GM23338 (cell line): ENCODE measurements around the gene CDKAL1. TPM values are rescaled to one million over a fixed set of nuclear protein-coding genes. Genes with fewer than 3 reads are reported as not detected.

Source experiments
- ATAC-seq: fragments of 200-7000 bp; cut with Tn5 transposase; 3 replicates; pipeline ENCODE4 v1.9.1; 2020
- DNase-seq: peaks from one replicate; pipeline ENCODE4 v3.0.0-alpha.2; 2015; ENCODE audit warnings: low spot score
- H2AFZ ChIP-seq: fragments of 200-600 bp; sonication (generic); 2 replicates; pipeline ENCODE4 v1.8.0; 2016; ENCODE audit warnings: antibody characterized with exemption, mild to moderate bottlenecking, moderate library complexity
- H3F3A ChIP-seq: fragments of 200-600 bp; sonication (generic); replicated peaks from 2 replicates; pipeline ENCODE4 v1.8.0; 2017; ENCODE audit warnings: antibody characterized with exemption, mixed run types, low read depth
- H3K27ac ChIP-seq: fragments of 200-600 bp; sonication (generic); 2 replicates; pipeline ENCODE4 v1.6.1; 2016; ENCODE audit warnings: low read depth
- H3K27me3 ChIP-seq: fragments of 200-600 bp; sonication (generic); 2 replicates; pipeline ENCODE4 v1.8.0; 2016; ENCODE audit warnings: mild to moderate bottlenecking, mixed run types, moderate library complexity; ENCODE audit not compliant: insufficient read depth
- H3K36me3 ChIP-seq: fragments of 200-600 bp; sonication (generic); 2 replicates; pipeline ENCODE4 v1.8.0; 2016; ENCODE audit warnings: mild to moderate bottlenecking; ENCODE audit not compliant: insufficient read depth
- H3K4me1 ChIP-seq: fragments of 200-600 bp; sonication (generic); 2 replicates; pipeline ENCODE4 v1.8.0; 2016; ENCODE audit warnings: mild to moderate bottlenecking, moderate library complexity; ENCODE audit not compliant: insufficient read depth
- H3K4me2 ChIP-seq: fragments of 200-600 bp; sonication (generic); 2 replicates; pipeline ENCODE4 v1.7.1; 2017; ENCODE audit warnings: mixed run types
- H3K4me3 ChIP-seq: fragments of 200-600 bp; sonication (generic); 2 replicates; pipeline ENCODE4 v1.6.1; 2016; ENCODE audit warnings: mixed run types
- H3K79me2 ChIP-seq: fragments of 200-600 bp; sonication (generic); replicated peaks from 2 replicates; pipeline ENCODE4 v1.8.0; 2017; ENCODE audit warnings: mild to moderate bottlenecking; ENCODE audit not compliant: insufficient read depth
- H3K9me2 ChIP-seq: fragments of 200-600 bp; sonication (generic); 2 replicates; pipeline ENCODE4 v1.8.0; 2017; ENCODE audit not compliant: insufficient read depth
- H4K20me1 ChIP-seq: fragments of 200-600 bp; sonication (generic); replicated peaks from 2 replicates; pipeline ENCODE4 v1.8.0; 2017; ENCODE audit warnings: mild to moderate bottlenecking; ENCODE audit not compliant: insufficient read depth
- H3K27ac Mint-ChIP-seq: 2 replicates; pipeline ENCODE4 v1.8.0; 2020; ENCODE audit warnings: inconsistent platforms, mild to moderate bottlenecking, moderate library complexity, mixed read lengths
- H3K27me3 Mint-ChIP-seq: 3 replicates; pipeline ENCODE4 v1.8.0; 2022; ENCODE audit warnings: low read depth, mild to moderate bottlenecking, moderate library complexity, mixed read lengths, inconsistent platforms; ENCODE audit not compliant: insufficient read depth, poor library complexity
- H3K36me3 Mint-ChIP-seq: 3 replicates; pipeline ENCODE4 v1.8.0; 2021; ENCODE audit warnings: low read depth, mild to moderate bottlenecking, inconsistent platforms, moderate library complexity, mixed read lengths
- H3K4me1 Mint-ChIP-seq: 3 replicates; pipeline ENCODE4 v1.8.0; 2020; ENCODE audit warnings: mild to moderate bottlenecking, inconsistent platforms, mixed read lengths
- H3K4me3 Mint-ChIP-seq: 3 replicates; pipeline ENCODE4 v1.8.0; 2021; ENCODE audit warnings: moderate library complexity, mild to moderate bottlenecking, inconsistent platforms, mixed read lengths
- H3K9me3 Mint-ChIP-seq: 3 replicates; pipeline ENCODE4 v1.8.0; 2020; ENCODE audit warnings: moderate library complexity, mild to moderate bottlenecking, inconsistent platforms, mixed read lengths
- CREB1 ChIP-seq: fragments of 250-450 bp; sonication (Bioruptor Pico); IDR thresholded peaks from 2 replicates; pipeline ENCODE4 v1.5.0; 2020; ENCODE audit warnings: low read depth, mild to moderate bottlenecking, moderate library complexity
- CTCF ChIP-seq, 2 experiments: fragments of 200-600 bp in 1 of 2; sonication (generic) in 1 of 2; conservative IDR thresholded peaks; 2 replicates each; pipeline versions ENCODE4 v1.5.1 to v1.6.1; 2016 to 2017; ENCODE audit warnings: antibody characterized with exemption in 2 of 2, low read depth in 2 of 2, mild to moderate bottlenecking in 2 of 2, moderate library complexity in 1 of 2
- ETS1 ChIP-seq: IDR thresholded peaks from 2 replicates; pipeline ENCODE4 v1.6.1; 2016; ENCODE audit warnings: antibody characterized with exemption
- EZH2 ChIP-seq: fragments of 200-600 bp; sonication (generic); IDR thresholded peaks from one replicate; pipeline ENCODE4 v1.8.0; 2017; ENCODE audit warnings: antibody characterized with exemption, mild to moderate bottlenecking, low read depth; ENCODE audit not compliant: unreplicated experiment
- EZH2phosphoT487 ChIP-seq: fragments of 200-600 bp; sonication (generic); IDR thresholded peaks from one replicate; pipeline ENCODE4 v1.8.1; 2018; ENCODE audit warnings: antibody characterized with exemption; ENCODE audit not compliant: unreplicated experiment
- JUNB ChIP-seq: IDR thresholded peaks from one replicate; pipeline ENCODE4 v1.6.1; 2016; ENCODE audit warnings: antibody characterized with exemption; ENCODE audit not compliant: unreplicated experiment
- NANOG ChIP-seq: IDR thresholded peaks from 2 replicates; pipeline ENCODE4 v1.6.1; 2016; ENCODE audit warnings: antibody characterized with exemption, borderline replicate concordance
- POLR2AphosphoS5 ChIP-seq: IDR thresholded peaks from 2 replicates; pipeline ENCODE4 v1.6.1; 2016; ENCODE audit warnings: antibody characterized with exemption, low read depth
- REST ChIP-seq: IDR thresholded peaks from one replicate; pipeline ENCODE4 v1.6.1; 2018; ENCODE audit warnings: antibody characterized with exemption; ENCODE audit not compliant: unreplicated experiment
- STAT1 ChIP-seq: IDR thresholded peaks from one replicate; pipeline ENCODE4 v1.6.1; 2016; ENCODE audit warnings: antibody characterized with exemption; ENCODE audit not compliant: unreplicated experiment
- ZNF114 ChIP-seq: fragments of 250-450 bp; sonication (Bioruptor Pico); IDR thresholded peaks from 2 replicates; pipeline ENCODE4 v1.5.0; 2020; ENCODE audit warnings: mild to moderate bottlenecking, moderate library complexity
- ZNF331 ChIP-seq: fragments of 250-450 bp; sonication (Bioruptor Pico); IDR thresholded peaks from 2 replicates; pipeline ENCODE4 v1.5.0; 2020; ENCODE audit warnings: low read depth, mild to moderate bottlenecking, moderate library complexity
- ZNF462 ChIP-seq: fragments of 250-450 bp; sonication (Bioruptor Pico); IDR thresholded peaks from 2 replicates; pipeline ENCODE4 v1.5.0; 2020; ENCODE audit warnings: mild to moderate bottlenecking, moderate library complexity
- polyA plus RNA-seq: library from polyadenylated mRNA; unstranded; fragments of >200 nt; fragmentation: Nextera tagmentation; extraction: Ambion mirVana; gene quantifications from 2 replicates; pipeline ENCODE4 v1.2.1, GENCODE V29; 2016
- total RNA-seq: library from RNA; depleted of rRNA; stranded (reverse); fragments of >200 nt; shearing (Covaris generic); gene quantifications from 2 replicates; pipeline ENCODE4 v1.2.3, GENCODE V29; 2014

CDKAL1 gene
- total and polyA plus RNA-seq, 2 experiments from 2014 or later, result 17.8 to 35.0 TPM

- Mint-ChIP-seq H3K9me3 (no peaks in the 10 kb centered on the region), H3K36me3 (0 out of 3 replicates have a peak, but pooled peaks cover 2% of the 10 kb centered on the region), H3K27me3 (no peaks in the 10 kb centered on the region), H3K27ac (peak overlapping the region; percentile 4; the same call in 1 of the 2 replicates), H3K4me3 (no peak overlapping the region), H3K4me1 (peaks cover 22% of the 10 kb centered on the region)
- DNase-seq (no peak), ATAC-seq (no peak)
- Histone ChIP-seq H2AFZ (no peak overlapping the region), H3K9me2 (no peaks in the 10 kb centered on the region), H3K27ac (no peak overlapping the region), H3K36me3 (no peaks in the 10 kb centered on the region), H3K27me3 (no peaks in the 10 kb centered on the region), H3F3A (no peaks in the 10 kb centered on the region), H3K4me3 (no peak overlapping the region), H3K4me2 (no peak overlapping the region; the same call in 1 of the 2 replicates), H4K20me1 (no peaks in the 10 kb centered on the region), H3K4me1 (peaks cover 17% of the 10 kb centered on the region; the same call in 1 of the 2 replicates), H3K79me2 (peaks cover 8% of the 10 kb centered on the region; the same call in 1 of the 2 replicates)
- no peak for TF ChIP-seq EZH2
- no peak for TF ChIP-seq CTCF (conservative IDR thresholded peaks at IDR 0.05; ENCODE audit: low read depth in 2 of 2)
- TF ChIP-seq NANOG, result no peak
- no peak for TF ChIP-seq POLR2AphosphoS5
- no peak for TF ChIP-seq STAT1
- no peak for TF ChIP-seq ZNF114
- TF ChIP-seq CREB1 (CRISPR knock-in tag), result no peak
- no peak for TF ChIP-seq ETS1
- TF ChIP-seq JUNB, result no peak
- TF ChIP-seq ZNF462 (CRISPR knock-in tag), result no peak
- TF ChIP-seq EZH2phosphoT487, result no peak
- no peak for TF ChIP-seq ZNF331 (CRISPR knock-in tag)
- no peak for TF ChIP-seq REST
Measured at GRCh38 chr6:20640181-20640580, 105.9 kb downstream of the CDKAL1 start.
